CD14-positive monocyte (primary cell): ENCODE data around the gene APOL2. TPM values are rescaled to one million over a fixed set of nuclear protein-coding genes. Genes with fewer than 3 reads are reported as not detected.

ENCODE experiments used
- DNase-seq, 3 donors: peaks; one replicate each; pipeline ENCODE4 v3.0.0-alpha.2; 2011 to 2022
- H2AFZ ChIP-seq: 2 replicates; pipeline ENCODE4 v1.6.0; 2012; ENCODE audit warnings: mild to moderate bottlenecking, low read depth, low read length, inconsistent platforms; ENCODE audit not compliant: insufficient read depth, poor library complexity, severe bottlenecking
- H3K27ac ChIP-seq, 2 donors: 1 replicate in 1 of 2; 2 replicates in 1 of 2; pipeline ENCODE4 v1.5.1; 2012 to 2013; ENCODE audit warnings: low read length in 2 of 2, control low read depth in 1 of 2, inconsistent platforms in 1 of 2, low read depth in 1 of 2, mild to moderate bottlenecking in 1 of 2
- H3K27me3 ChIP-seq, 2 donors: one replicate each; pipeline versions ENCODE4 v1.6.0 to v1.6.1; 2011 to 2013; ENCODE audit warnings: low read length in 2 of 2; ENCODE audit not compliant: control insufficient read depth in 2 of 2, insufficient read depth in 2 of 2
- H3K36me3 ChIP-seq, 2 donors: replicated peaks in 1 of 2; 1 replicate in 1 of 2; 2 replicates in 1 of 2; pipeline versions ENCODE4 v1.5.1 to v1.6.1; 2012 to 2013; ENCODE audit warnings: low read length in 2 of 2, control low read depth in 1 of 2, inconsistent platforms in 1 of 2, mild to moderate bottlenecking in 1 of 2; ENCODE audit not compliant: insufficient read depth in 2 of 2, control insufficient read depth in 1 of 2
- H3K4me1 ChIP-seq, 2 donors: 1 replicate in 1 of 2; 2 replicates in 1 of 2; pipeline versions ENCODE4 v1.5.1 to v1.6.1; 2012 to 2013; ENCODE audit warnings: low read length in 2 of 2, control low read depth in 1 of 2, inconsistent platforms in 1 of 2, mild to moderate bottlenecking in 1 of 2, moderate library complexity in 1 of 2; ENCODE audit not compliant: insufficient read depth in 2 of 2, control insufficient read depth in 1 of 2
- H3K4me2 ChIP-seq: replicated peaks from 2 replicates; pipeline ENCODE3; 2012; ENCODE audit warnings: low read length, moderate library complexity, mild to moderate bottlenecking; ENCODE audit not compliant: poor library complexity, severe bottlenecking; ENCODE audit errors: extremely low read depth
- H3K4me3 ChIP-seq, 3 experiments: fragments of 200-600 bp in 1 of 3; sonication (generic) in 1 of 3; replicated peaks in 1 of 3; 1 replicate in 2 of 3; 2 replicates in 1 of 3; pipeline ENCODE4 v1.5.1; 2011 to 2013; ENCODE audit warnings: low read length in 3 of 3, mild to moderate bottlenecking in 3 of 3, control low read depth in 2 of 3, low read depth in 2 of 3, inconsistent platforms in 1 of 3, moderate library complexity in 1 of 3
- H3K79me2 ChIP-seq: 2 replicates; pipeline ENCODE4 v1.6.0; 2012; ENCODE audit warnings: mild to moderate bottlenecking, control low read depth, inconsistent platforms, low read length, moderate library complexity; ENCODE audit not compliant: insufficient read depth
- H3K9ac ChIP-seq: 2 replicates; pipeline ENCODE4 v1.6.0; 2017; ENCODE audit warnings: low read length, mild to moderate bottlenecking; ENCODE audit not compliant: insufficient read depth, poor library complexity, severe bottlenecking
- H3K9me3 ChIP-seq, 2 donors: replicated peaks in 1 of 2; 1 replicate in 1 of 2; 2 replicates in 1 of 2; pipeline versions ENCODE4 v1.5.1 to v1.6.1; 2012 to 2013; ENCODE audit warnings: low read length in 2 of 2, control low read depth in 1 of 2; ENCODE audit not compliant: control insufficient read depth in 1 of 2, insufficient read depth in 1 of 2
- H4K20me1 ChIP-seq: 2 replicates; pipeline ENCODE4 v1.6.0; 2012; ENCODE audit warnings: mild to moderate bottlenecking, low read length, control low read depth, moderate library complexity; ENCODE audit not compliant: insufficient read depth
- H3K27ac Mint-ChIP-seq, 7 donors: one replicate each; pipeline ENCODE4 v1.8.0; 2020; ENCODE audit warnings: mild to moderate bottlenecking in 7 of 7, mixed read lengths in 7 of 7, moderate library complexity in 6 of 7, inconsistent platforms in 2 of 7
- H3K27me3 Mint-ChIP-seq, 3 donors: one replicate each; pipeline ENCODE4 v1.8.0; 2021 to 2022; ENCODE audit warnings: low read depth in 3 of 3, mild to moderate bottlenecking in 3 of 3, mixed read lengths in 3 of 3, moderate library complexity in 3 of 3, inconsistent platforms in 1 of 3
- H3K36me3 Mint-ChIP-seq, 2 donors: one replicate each; pipeline ENCODE4 v1.8.0; 2020; ENCODE audit warnings: mixed read lengths in 2 of 2, inconsistent platforms in 1 of 2, mild to moderate bottlenecking in 1 of 2
- H3K4me1 Mint-ChIP-seq: one replicate; pipeline ENCODE4 v1.8.0; 2020; ENCODE audit warnings: mild to moderate bottlenecking, mixed read lengths
- H3K4me3 Mint-ChIP-seq, 2 donors: one replicate each; pipeline ENCODE4 v1.8.0; 2020; ENCODE audit warnings: mild to moderate bottlenecking in 2 of 2, mixed read lengths in 2 of 2, moderate library complexity in 1 of 2
- H3K9me3 Mint-ChIP-seq, 7 donors: one replicate each; pipeline ENCODE4 v1.8.0; 2020 to 2022; ENCODE audit warnings: mixed read lengths in 7 of 7, mild to moderate bottlenecking in 6 of 7, moderate library complexity in 6 of 7, inconsistent platforms in 2 of 7
- WGBS: methylation state at CpG from one replicate; pipeline ENCODE4 v1.1.5; 2013; ENCODE audit warnings: missing lambda C conversion rate; ENCODE audit not compliant: insufficient coverage; 5-methylcytosine and 5-hydroxymethylcytosine counted together
- intact Hi-C, 2 donors: fragments of 100-400 bp; cut with micrococcal nuclease; formaldehyde crosslinking; loops; one replicate each; pipeline versions ENCODE4 v1.15.0 to v1.15.1; 2023
- polyA plus RNA-seq, 3 donors: library from polyadenylated mRNA; depleted of rRNA in 1 of 3; unstranded in 2 of 3; stranded (reverse) in 1 of 3; fragments of 300-500 nt in 2 of 3; fragments of >200 nt in 1 of 3; fragmentation: Illumina TruSeq in 2 of 3; gene quantifications; 1 replicate in 2 of 3; 2 replicates in 1 of 3; pipeline ENCODE4 v1.2.3, GENCODE V29; 2012 to 2021
- TF ChIP-seq, protein P1 (sequence below): fragments of 200-600 bp; IDR thresholded peaks from one replicate; pipeline ENCODE4 v1.8.0; 2022; ENCODE audit warnings: antibody characterized with exemption, mild to moderate bottlenecking

Gene APOL2
- polyA plus RNA-seq, 3 donors = 12.6 to 47.0 (median 13.2) TPM

DNA sequence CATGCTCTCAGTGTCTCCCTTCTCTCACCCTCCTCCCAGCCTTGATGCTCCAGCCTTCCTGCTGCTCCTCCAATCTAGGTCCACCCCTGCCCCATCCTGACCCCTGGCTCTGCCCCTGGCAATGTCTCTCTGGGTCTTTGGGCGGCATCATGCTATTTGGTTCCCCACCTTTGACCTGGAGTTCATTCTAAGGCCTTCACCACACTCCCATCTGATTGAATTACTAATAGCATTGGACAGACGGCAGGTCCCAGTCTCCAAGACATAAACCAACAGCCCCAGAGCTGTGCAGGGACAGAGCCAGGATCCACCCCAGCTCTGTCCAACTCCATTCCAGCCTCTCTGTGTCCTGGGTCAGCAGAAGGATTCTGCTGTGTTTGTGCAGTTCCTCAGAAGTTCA is 44.9 kb downstream of the APOL2 start:
- H3K9ac ChIP-seq = no peak overlapping the region
- WGBS = 100% methylated on average over 2 of the region's 2 CpGs
- H3K4me3 ChIP-seq = no peak overlapping the region
- Mint-ChIP-seq H3K4me1 (peaks cover 30% of the 10 kb centered on the region), H3K36me3 (no peaks in the 10 kb centered on the region), H3K4me3 (no peak overlapping the region), H3K27me3 (peaks cover 4 to 9% (median 6%) of the 10 kb centered on the region in 3 donors), H3K27ac (no peak overlapping the region), H3K9me3 (no peaks in the 10 kb centered on the region)
- H3K27ac ChIP-seq = no peak overlapping the region
- no peak overlapping the region for H2AFZ ChIP-seq
- no peaks in the 10 kb centered on the region for H3K36me3 ChIP-seq
- intact Hi-C loops = loop anchor here (5.0 to 10.0 kb wide), 2 partner anchors 80 to 83 kb away; no protein-coding TSS in a partner anchor
- no peaks in the 10 kb centered on the region for H4K20me1 ChIP-seq
- no peak overlapping the region for H3K4me2 ChIP-seq
- no peaks in the 10 kb centered on the region for H3K9me3 ChIP-seq
- no peak for DNase-seq
- TF ChIP-seq, protein P1, sequence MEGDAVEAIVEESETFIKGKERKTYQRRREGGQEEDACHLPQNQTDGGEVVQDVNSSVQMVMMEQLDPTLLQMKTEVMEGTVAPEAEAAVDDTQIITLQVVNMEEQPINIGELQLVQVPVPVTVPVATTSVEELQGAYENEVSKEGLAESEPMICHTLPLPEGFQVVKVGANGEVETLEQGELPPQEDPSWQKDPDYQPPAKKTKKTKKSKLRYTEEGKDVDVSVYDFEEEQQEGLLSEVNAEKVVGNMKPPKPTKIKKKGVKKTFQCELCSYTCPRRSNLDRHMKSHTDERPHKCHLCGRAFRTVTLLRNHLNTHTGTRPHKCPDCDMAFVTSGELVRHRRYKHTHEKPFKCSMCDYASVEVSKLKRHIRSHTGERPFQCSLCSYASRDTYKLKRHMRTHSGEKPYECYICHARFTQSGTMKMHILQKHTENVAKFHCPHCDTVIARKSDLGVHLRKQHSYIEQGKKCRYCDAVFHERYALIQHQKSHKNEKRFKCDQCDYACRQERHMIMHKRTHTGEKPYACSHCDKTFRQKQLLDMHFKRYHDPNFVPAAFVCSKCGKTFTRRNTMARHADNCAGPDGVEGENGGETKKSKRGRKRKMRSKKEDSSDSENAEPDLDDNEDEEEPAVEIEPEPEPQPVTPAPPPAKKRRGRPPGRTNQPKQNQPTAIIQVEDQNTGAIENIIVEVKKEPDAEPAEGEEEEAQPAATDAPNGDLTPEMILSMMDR = no peak
- no peaks in the 10 kb centered on the region for H3K27me3 ChIP-seq
- no peaks in the 10 kb centered on the region for H3K79me2 ChIP-seq
- H3K4me1 ChIP-seq = peaks cover 19 to 22% of the 10 kb centered on the region in 2 donors

DNA sequence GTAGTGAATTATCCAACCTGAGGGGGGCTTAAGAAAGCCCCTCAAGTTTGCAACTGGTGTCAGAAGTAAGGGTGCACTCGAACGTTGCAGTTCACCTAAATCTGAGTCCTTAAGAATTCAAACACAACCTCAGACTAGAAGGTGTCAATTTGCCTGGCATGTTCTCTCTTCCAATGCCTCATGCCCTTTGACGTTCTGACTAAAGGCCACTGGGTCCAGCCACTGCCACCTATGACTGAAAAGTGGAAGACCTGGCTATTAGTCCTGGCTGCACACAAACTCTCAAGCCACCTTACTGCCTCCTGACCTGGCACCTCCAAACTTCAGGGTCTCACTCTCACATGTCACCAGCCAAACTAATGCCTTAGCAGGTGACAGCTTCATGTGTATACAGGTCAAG is 45.8 kb downstream of the APOL2 start:
- TF ChIP-seq, protein P1 = no peak

More for the DNA sequence above, 45.8 kb downstream of the APOL2 start:
- Mint-ChIP-seq H3K27me3 (peaks cover 3 to 6% (median 6%) of the 10 kb centered on the region in 3 donors), H3K27ac (no peak overlapping the region), H3K4me1 (peaks cover 29% of the 10 kb centered on the region), H3K9me3 (no peaks in the 10 kb centered on the region), H3K4me3 (no peak overlapping the region), H3K36me3 (no peaks in the 10 kb centered on the region)
- 100% methylated on average over 1 of the region's 3 CpGs for WGBS
- Histone ChIP-seq H3K9ac (no peak overlapping the region), H2AFZ (no peak overlapping the region), H4K20me1 (no peaks in the 10 kb centered on the region), H3K27ac (no peak overlapping the region), H3K4me2 (no peak overlapping the region), H3K27me3 (no peaks in the 10 kb centered on the region), H3K4me1 (peaks cover 19 to 22% of the 10 kb centered on the region in 2 donors), H3K4me3 (no peak overlapping the region), H3K36me3 (no peaks in the 10 kb centered on the region), H3K79me2 (no peaks in the 10 kb centered on the region), H3K9me3 (no peaks in the 10 kb centered on the region)
- DNase-seq = no peak
- intact Hi-C loops = loop anchor here (5.0 to 10.0 kb wide), 2 partner anchors 81 to 84 kb away; no protein-coding TSS in a partner anchor
